Stimulated activated CD8-positive, alpha-beta memory T cell treated with anti-CD3 and anti-CD28 coated beads, Interleukin-15, amount 100 ng/mL, for 24 hours (primary cell): ENCODE results near the gene TXNDC5.
"Not testable (repeated sequence)": the region's sequence is repeated elsewhere in the genome, so short reads cannot be mapped to it uniquely, and the experiment has no call there.

Source experiments
- DNase-seq: peaks from one replicate; pipeline ENCODE4 v3.0.0-alpha.2; 2020; ENCODE audit warnings: low read depth

TXNDC5 gene

DNA sequence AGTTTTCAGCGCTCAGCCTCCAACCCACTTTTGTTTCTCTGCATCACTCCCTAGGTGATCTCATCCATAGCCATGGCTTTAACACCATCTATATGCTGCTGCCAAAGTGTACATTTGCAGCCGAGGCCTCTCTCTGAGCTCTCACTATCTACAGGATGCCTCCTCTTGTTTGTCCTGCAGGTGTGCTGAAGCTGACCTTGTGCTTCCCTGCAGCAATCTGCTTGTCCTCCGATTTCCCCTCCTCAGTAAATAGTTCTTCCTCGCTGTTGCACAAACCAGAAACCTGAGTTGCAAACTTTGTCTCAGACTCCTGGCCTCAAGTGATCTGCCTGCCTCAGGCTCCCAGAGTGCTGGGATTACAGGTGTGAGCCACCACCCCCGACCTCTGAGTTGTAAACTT is 3.7 kb upstream of the TXNDC5 start:
- DNase-seq: no peak

DNA sequence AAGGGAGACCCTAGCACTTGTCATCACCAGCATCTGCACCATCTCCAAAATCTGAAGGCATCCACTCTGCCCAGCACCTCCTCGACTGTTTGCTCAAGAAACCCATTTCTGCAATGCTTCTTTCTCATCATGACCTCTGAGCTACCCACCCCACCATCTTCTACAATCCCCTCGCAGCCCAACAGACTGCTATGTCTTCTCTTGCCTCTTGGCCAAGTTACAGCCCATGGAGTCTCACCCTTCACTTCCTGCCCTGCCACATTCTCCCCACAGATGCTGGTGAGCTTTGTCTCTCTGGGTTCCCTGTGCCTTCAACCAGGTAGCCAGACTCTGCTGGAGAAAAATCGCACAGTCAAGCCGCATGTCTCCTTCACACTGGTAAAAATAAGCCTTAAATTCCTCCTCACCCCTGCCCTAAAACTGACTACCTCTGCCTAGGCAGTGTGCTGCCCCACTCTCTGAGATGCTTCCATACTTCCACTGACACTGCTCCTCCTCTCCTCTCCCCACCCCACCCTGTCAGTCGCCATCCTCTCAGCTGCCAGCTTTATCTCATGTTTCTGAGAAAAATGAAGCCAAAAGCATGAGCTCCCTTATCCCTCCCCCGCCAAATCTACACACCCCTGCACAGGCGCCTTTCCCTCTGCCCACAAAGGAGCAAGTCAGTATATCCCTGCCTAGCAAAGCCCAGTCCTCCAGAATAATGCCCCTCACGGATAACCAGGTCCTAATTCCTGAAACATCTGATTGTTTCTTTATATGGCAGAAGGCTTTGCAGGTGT is 2.3 kb upstream of the TXNDC5 start:
- DNase-seq: no peak

- DNase-seq: no peak
Measured at GRCh38 chr6:7912024-7912423, 1.4 kb upstream of the TXNDC5 start.

- no peak for DNase-seq
Measured at GRCh38 chr6:7911345-7911725, 747 bp upstream of the TXNDC5 start.

- no peak for DNase-seq
Measured at GRCh38 chr6:7910298-7910653, 312 bp downstream of the TXNDC5 start.

- no peak for DNase-seq
Measured at GRCh38 chr6:7909323-7910276, 988 bp downstream of the TXNDC5 start.

DNA sequence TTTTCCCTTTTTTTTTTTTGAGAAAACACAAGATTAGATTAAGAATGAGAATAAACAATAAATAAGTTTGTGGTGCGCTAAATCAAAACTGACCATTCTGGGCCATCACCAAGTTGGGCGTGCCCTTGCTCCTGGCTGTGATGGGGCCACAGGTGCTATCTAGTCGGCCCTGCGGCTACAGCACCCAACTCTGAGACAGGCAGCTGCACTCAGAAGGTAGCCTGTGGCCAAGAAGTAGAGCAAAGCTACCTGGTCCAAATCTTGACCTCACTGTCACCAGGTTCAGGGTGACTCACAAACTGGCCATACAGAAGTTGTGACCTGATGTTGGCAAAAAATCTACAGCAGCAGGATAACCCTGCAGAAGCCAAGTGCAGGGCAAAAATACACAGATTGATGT is 3.4 kb downstream of the TXNDC5 start:
- DNase-seq: no peak

GRCh38 chr6:7906741-7907140 is 3.8 kb downstream of the TXNDC5 start:
- no peak for DNase-seq

DNA sequence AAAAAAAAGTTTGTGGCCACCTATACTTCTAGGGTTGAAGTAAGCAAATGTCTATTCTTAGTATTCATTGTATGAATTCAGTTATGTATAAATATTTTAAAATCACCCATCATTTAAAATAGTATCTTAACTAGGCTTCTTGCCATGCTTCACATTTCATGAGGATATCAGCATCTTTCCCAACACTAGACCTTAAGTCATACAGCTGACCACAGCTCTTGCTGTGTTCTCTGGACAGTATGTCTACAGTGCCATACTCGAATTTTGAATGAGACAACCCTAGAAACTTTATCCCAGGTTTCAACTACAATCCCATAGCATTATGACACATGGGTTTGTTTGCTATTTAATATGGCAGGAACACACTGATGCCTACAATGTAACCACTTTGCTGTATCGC is 5.2 kb downstream of the TXNDC5 start:
- no peak for DNase-seq

GRCh38 chr6:7904654-7905319 is 5.8 kb downstream of the TXNDC5 start:
- no peak for DNase-seq

- DNase-seq: no peak
Measured at GRCh38 chr6:7903673-7904072, 6.9 kb downstream of the TXNDC5 start.

GRCh38 chr6:7902867-7903266 is 7.7 kb downstream of the TXNDC5 start:
- no peak for DNase-seq

- no peak for DNase-seq
Measured at GRCh38 chr6:7902221-7902620, 8.4 kb downstream of the TXNDC5 start.

DNA sequence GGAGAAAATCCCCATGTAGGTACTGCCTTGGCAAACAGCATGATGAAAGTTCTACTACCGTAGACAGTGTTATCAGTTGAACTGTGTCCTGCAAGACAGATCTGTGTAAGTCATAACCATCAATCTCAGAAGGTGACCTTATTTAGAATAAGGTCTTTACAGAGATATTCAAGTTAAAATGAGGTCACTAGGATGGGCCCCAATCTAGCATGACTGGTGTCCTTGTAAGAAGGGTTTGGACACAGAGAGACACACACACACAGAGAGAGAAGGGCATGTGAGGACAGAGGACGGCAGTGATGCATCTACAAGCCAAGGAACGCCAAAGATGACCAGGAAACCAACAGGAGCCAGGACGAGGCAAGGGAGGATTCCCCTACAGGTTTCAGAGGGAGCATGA is 8.8 kb downstream of the TXNDC5 start:
- DNase-seq: no peak

GRCh38 chr6:7901056-7901455 is 9.5 kb downstream of the TXNDC5 start:
- no peak for DNase-seq

DNA sequence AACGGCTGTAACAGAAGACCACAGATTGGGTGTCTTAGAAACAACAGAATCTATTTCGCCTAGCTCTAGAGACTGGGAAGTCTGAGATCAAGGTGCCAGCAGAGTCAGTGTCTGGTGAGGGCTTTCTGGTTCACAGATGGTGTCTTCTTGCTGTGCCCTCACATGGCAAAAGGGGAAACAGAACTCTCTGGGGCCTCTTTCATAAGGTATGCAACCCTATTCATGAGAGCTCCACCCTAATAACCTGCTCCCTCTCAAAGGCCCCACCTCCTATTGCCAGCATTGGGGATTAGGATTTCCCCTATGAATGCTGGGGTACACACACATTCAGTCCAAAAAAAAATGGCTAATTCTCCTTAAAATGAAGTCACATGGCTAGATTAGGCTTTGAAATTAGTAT is 10.0 kb downstream of the TXNDC5 start:
- DNase-seq: no peak

GRCh38 chr6:7899889-7900213 is 10.7 kb downstream of the TXNDC5 start:
- no peak for DNase-seq

GRCh38 chr6:7899101-7899888 is 11.3 kb downstream of the TXNDC5 start:
- DNase-seq: no peak

- DNase-seq: not testable (repeated sequence)
Measured at GRCh38 chr6:7898193-7898586, 12.4 kb downstream of the TXNDC5 start.

DNA sequence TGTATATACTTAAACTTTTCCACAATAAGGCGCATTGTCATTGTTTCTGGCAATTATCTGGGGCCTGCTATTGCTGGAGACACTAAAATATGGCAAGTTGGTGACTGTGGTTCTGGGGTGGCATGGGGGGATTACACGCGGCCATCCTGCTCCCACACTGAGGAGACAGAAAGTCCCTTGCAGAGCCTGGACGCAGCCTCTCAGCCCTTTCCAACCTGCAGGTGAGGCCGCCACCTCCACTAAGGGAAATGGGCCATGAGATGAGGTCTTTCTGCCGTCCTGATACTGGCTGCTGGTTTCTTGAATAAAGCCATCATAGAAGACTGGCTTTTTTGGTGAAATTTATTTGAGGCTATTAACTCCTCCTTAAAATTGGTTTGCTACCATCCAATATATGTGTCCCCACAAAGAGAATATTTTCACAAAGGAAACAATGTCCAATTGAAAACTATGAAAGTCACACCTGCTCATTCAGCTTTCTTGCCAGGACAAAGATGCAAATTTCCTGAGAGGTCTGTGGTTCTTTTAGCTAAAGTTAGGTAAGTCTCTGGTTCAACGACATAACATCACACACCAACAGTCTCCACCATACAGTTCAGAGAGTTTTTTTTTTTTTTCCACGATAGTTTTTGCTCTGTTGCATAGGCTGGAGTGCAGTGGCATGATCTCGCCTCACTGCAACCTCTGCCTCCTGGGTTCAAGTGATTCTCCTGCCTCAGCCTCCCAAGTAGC is 13.0 kb downstream of the TXNDC5 start:
- no peak for DNase-seq

GRCh38 chr6:7896465-7896987 is 14.1 kb downstream of the TXNDC5 start:
- DNase-seq: no peak
